ENCODE results near the gene TTC21B. TPM values are rescaled to one million over a fixed set of nuclear protein-coding genes. Genes with fewer than 3 reads are reported as not detected.

Gene TTC21B
- total RNA-seq, 2 experiments from 2014 or later, result 16.5 to 17.1 TPM

DNA sequence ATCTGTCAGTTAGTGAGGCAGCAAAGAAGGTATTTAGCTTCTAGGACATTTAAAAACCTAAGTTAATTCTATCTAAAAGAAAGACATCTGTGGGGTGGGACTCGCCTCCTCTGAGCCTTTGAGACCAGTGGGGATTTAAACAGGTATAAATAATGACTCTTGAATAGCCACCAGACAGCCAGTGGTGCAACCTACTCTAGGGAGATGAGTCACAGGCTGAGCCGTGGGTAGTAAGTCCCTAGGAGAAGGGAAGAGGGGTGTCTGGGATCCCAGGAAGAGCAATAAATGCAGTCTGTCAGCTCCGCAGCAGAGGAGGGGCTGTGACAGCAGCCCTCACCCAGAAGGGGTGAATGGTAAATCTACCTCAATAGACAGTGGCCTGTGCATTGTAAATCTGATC lies 116.5 kb downstream of the TTC21B start:
- ChIA-PET POLR2A (no interaction called here), CTCF (no interaction called here)
- Mint-ChIP-seq H3K4me3 (no peak overlapping the region), H3K27me3 (no peaks in the 10 kb centered on the region), H3K36me3 (ENCODE audit: low read depth) (no peaks in the 10 kb centered on the region), H3K4me1 (no peaks in the 10 kb centered on the region), H3K27ac (no peak overlapping the region), H3K9me3 (no peaks in the 10 kb centered on the region)
- DNase-seq, result no peak

DNA sequence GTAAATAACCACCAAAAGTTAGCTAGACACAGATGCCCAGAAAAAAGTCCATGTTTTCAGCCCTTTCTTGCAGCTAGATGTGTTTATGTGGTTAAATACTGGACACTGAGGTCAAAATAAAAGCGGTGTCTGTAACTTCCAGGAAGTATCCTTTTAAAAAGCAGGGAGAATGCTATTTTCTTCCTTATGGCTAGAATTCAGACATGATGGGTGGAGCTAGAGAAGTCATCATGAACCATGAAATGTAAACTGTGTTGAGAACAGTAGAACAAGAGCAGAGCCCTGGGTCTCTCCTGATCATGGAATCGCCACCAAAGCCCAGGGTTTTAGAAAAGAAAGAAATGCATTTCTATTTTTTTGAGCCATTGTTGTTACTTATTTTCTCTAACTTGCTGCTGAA lies 118.2 kb downstream of the TTC21B start:
- DNase-seq, result no peak
- Mint-ChIP-seq H3K27ac (no peak overlapping the region), H3K27me3 (peaks cover 2% of the 10 kb centered on the region), H3K4me1 (no peaks in the 10 kb centered on the region), H3K4me3 (no peak overlapping the region), H3K36me3 (ENCODE audit: low read depth) (no peaks in the 10 kb centered on the region), H3K9me3 (no peaks in the 10 kb centered on the region)
- ChIA-PET CTCF (interaction anchor here (0.5 kb wide), 1 partner anchor 81 kb away, joined by 3 read pairs; no protein-coding TSS in a partner anchor), POLR2A (no interaction called here)

DNA sequence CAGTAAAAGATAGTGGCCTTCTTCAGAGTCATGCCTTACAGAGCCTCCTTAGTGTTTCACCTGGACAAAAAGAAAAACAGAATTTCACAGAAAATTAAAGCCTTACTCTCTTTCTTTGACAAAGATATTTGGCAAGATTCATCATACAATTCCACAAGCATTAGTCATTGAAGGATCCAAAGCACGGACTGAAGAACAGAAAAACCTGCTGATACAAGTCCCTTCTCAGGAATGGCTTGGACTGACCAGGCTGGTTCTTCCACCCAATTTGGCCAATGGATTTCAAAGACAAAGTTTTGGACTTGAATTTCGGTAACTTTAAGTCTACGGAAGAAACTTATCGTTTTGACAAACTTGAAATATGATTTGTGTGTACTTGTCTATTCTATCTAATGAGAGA lies 120.4 kb downstream of the TTC21B start:
- CTCF ChIA-PET, result no interaction called here
- POLR2A ChIA-PET, result no interaction called here

GRCh38 chr2:165827921-165828276 lies 125.7 kb downstream of the TTC21B start:
- Mint-ChIP-seq H3K27ac (no peak overlapping the region), H3K4me3 (no peak overlapping the region), H3K27me3 (peaks cover 14% of the 10 kb centered on the region), H3K4me1 (no peaks in the 10 kb centered on the region), H3K9me3 (no peaks in the 10 kb centered on the region), H3K36me3 (ENCODE audit: low read depth) (no peaks in the 10 kb centered on the region)
- DNase-seq, result no peak
- ChIA-PET CTCF (no interaction called here), POLR2A (no interaction called here)

More for the DNA sequence above, 120.4 kb downstream of the TTC21B start:
- Mint-ChIP-seq H3K36me3 (ENCODE audit: low read depth) (no peaks in the 10 kb centered on the region), H3K9me3 (no peaks in the 10 kb centered on the region), H3K4me1 (no peaks in the 10 kb centered on the region), H3K27me3 (peaks cover 2% of the 10 kb centered on the region), H3K4me3 (no peak overlapping the region), H3K27ac (no peak overlapping the region)
- DNase-seq, result no peak

- Mint-ChIP-seq H3K27ac (no peak overlapping the region), H3K4me3 (no peak overlapping the region), H3K4me1 (no peaks in the 10 kb centered on the region), H3K27me3 (peaks cover 15% of the 10 kb centered on the region), H3K9me3 (no peaks in the 10 kb centered on the region), H3K36me3 (ENCODE audit: low read depth) (no peaks in the 10 kb centered on the region)
- ChIA-PET CTCF (no interaction called here), POLR2A (no interaction called here)
- DNase-seq, result no peak
These were observed 126.3 kb downstream of the TTC21B start for GRCh38 chr2:165827016-165827920.

- Mint-ChIP-seq H3K27ac (no peak overlapping the region), H3K9me3 (no peaks in the 10 kb centered on the region), H3K36me3 (ENCODE audit: low read depth) (no peaks in the 10 kb centered on the region), H3K27me3 (peaks cover 19% of the 10 kb centered on the region), H3K4me1 (no peaks in the 10 kb centered on the region), H3K4me3 (no peak overlapping the region)
- ChIA-PET POLR2A (no interaction called here), CTCF (no interaction called here)
- no peak for DNase-seq
These were observed 128.5 kb downstream of the TTC21B start for GRCh38 chr2:165825041-165825440.

Other genes with a start within 250 kb of the TTC21B start
- 10 to 100 TPM; 27.7 to 28.0 TPM for gene GALNT3, start 159.5 kb downstream of the TTC21B start, total RNA-seq
- gene SCN1A, start 174.2 kb upstream of the TTC21B start, total RNA-seq, result not detected